Cortex of kidney (tissue), 1 donor: Measurements from ENCODE around the gene CYP11A1.

Experiments used
- DNase-seq: peaks from one replicate; lab custom pipeline; 2025; lab: John Stamatoyannopoulos, UW

CYP11A1 gene

GRCh38 chr15:74367296-74367854 lies at the start of gene CYP11A1:
Gene CYP11A1 (minus strand): TSS chr15:74367646. CDS start chr15:74367585, 61 bp downstream.
- no peak for DNase-seq

- no peak for DNase-seq
These were observed 49.8 kb upstream of the CYP11A1 start for GRCh38 chr15:74417225-74417624.

- no peak for DNase-seq
These were observed 48.8 kb upstream of the CYP11A1 start for GRCh38 chr15:74415966-74416916.

- no peak for DNase-seq
These were observed 47.3 kb upstream of the CYP11A1 start for GRCh38 chr15:74414603-74415338.

GRCh38 chr15:74414081-74414580 lies 46.7 kb upstream of the CYP11A1 start:
- no peak for DNase-seq

GRCh38 chr15:74413350-74414080 lies 46.1 kb upstream of the CYP11A1 start:
- no peak for DNase-seq

- no peak for DNase-seq
These were observed 44.7 kb upstream of the CYP11A1 start for GRCh38 chr15:74412159-74412558.

GRCh38 chr15:74411686-74412085 lies 44.2 kb upstream of the CYP11A1 start:
- DNase-seq: no peak

- no peak for DNase-seq
These were observed 43.1 kb upstream of the CYP11A1 start for GRCh38 chr15:74410502-74410901.

- DNase-seq: no peak
These were observed 41.8 kb upstream of the CYP11A1 start for GRCh38 chr15:74409225-74409624.

- no peak for DNase-seq
These were observed 41.4 kb upstream of the CYP11A1 start for GRCh38 chr15:74408815-74409214.

- no peak for DNase-seq
These were observed 40.9 kb upstream of the CYP11A1 start for GRCh38 chr15:74408385-74408784.

GRCh38 chr15:74406992-74407705 lies 39.7 kb upstream of the CYP11A1 start:
- DNase-seq: no peak

- DNase-seq: no peak
These were observed 39.1 kb upstream of the CYP11A1 start for GRCh38 chr15:74406517-74406916.

- DNase-seq: no peak
These were observed 38.4 kb upstream of the CYP11A1 start for GRCh38 chr15:74405823-74406222.

- no peak for DNase-seq
These were observed 36.6 kb upstream of the CYP11A1 start for GRCh38 chr15:74403991-74404563.

- no peak for DNase-seq
These were observed 36.1 kb upstream of the CYP11A1 start for GRCh38 chr15:74403588-74403919.

GRCh38 chr15:74402873-74403587 lies 35.6 kb upstream of the CYP11A1 start:
- no peak for DNase-seq

GRCh38 chr15:74402337-74402841 lies 34.9 kb upstream of the CYP11A1 start:
- DNase-seq: no peak
